HEK293 (cell line): ENCODE results near the gene PCDHGB3.
"Not testable (repeated sequence)": the region's sequence is repeated elsewhere in the genome, so short reads cannot be mapped to it uniquely, and the experiment has no call there.

Experiments
- CTCF ChIA-PET: fragments of 350-600 bp; formaldehyde crosslinking; extraction: SDS; loops from one replicate; lab custom pipeline; 2021; ENCODE audit warnings: antibody characterized with exemption; lab: Yijun Ruan, JAX
- POLR2A ChIA-PET: fragments of 300-600 bp; formaldehyde crosslinking; extraction: SDS; loops from one replicate; lab custom pipeline; 2020; ENCODE audit warnings: antibody characterized with exemption, inconsistent platforms; lab: Yijun Ruan, JAX
- H3K27ac ChIP-seq: fragments of 200-500 bp; sonication (Bioruptor generic); 2 replicates; pipeline ENCODE4 v1.5.1; 2014; ENCODE audit warnings: low read depth, low read length, control low read depth, inconsistent platforms; ENCODE audit errors: extremely low read depth
- H3K36me3 ChIP-seq, 2 experiments: fragments of 200-500 bp in 1 of 2; sonication (Bioruptor generic) in 1 of 2; 1 replicate in 1 of 2; 2 replicates in 1 of 2; pipeline ENCODE4 v1.5.1; 2014 to 2017; ENCODE audit warnings: inconsistent platforms in 2 of 2, low read length in 2 of 2; ENCODE audit not compliant: control insufficient read depth in 2 of 2, insufficient read depth in 1 of 2
- H3K4me1 ChIP-seq: fragments of 200-500 bp; sonication (Bioruptor generic); 2 replicates; pipeline ENCODE4 v1.5.1; 2014; ENCODE audit warnings: mild to moderate bottlenecking, low read length, inconsistent platforms; ENCODE audit not compliant: control insufficient read depth, insufficient read depth
- H3K4me3 ChIP-seq: 2 replicates; pipeline ENCODE4 v1.5.1; 2011; ENCODE audit warnings: low read depth, mild to moderate bottlenecking, control low read depth, low read length, moderate library complexity
- H3K9me3 ChIP-seq: fragments of 200-500 bp; sonication (Bioruptor generic); 2 replicates; pipeline ENCODE4 v1.5.1; 2014; ENCODE audit warnings: low read depth, low read length, inconsistent platforms; ENCODE audit not compliant: control insufficient read depth, insufficient read depth
- KLF10 ChIP-seq: fragments of 450-650 bp; IDR thresholded peaks from 2 replicates; pipeline ENCODE4 v1.5.1; 2018; ENCODE audit warnings: missing biosample characterization, mild to moderate bottlenecking, missing genetic modification characterization
- ZNF2 ChIP-seq: fragments of 450-650 bp; formaldehyde crosslinking; IDR thresholded peaks from 2 replicates; pipeline ENCODE4 v1.5.1; 2016; ENCODE audit warnings: missing biosample characterization, missing genetic modification characterization
- ZNF302 ChIP-seq: fragments of 450-650 bp; formaldehyde crosslinking; IDR thresholded peaks from 2 replicates; pipeline ENCODE4 v1.5.1; 2016; ENCODE audit warnings: missing biosample characterization, missing genetic modification characterization, low read depth
- ZNF335 ChIP-seq: fragments of 450-650 bp; formaldehyde crosslinking; conservative IDR thresholded peaks from 2 replicates; pipeline ENCODE4 v1.5.1; 2016; ENCODE audit warnings: missing biosample characterization, missing genetic modification characterization
- ZNF362 ChIP-seq: fragments of 450-650 bp; formaldehyde crosslinking; IDR thresholded peaks from 2 replicates; pipeline ENCODE4 v1.5.1; 2016; ENCODE audit warnings: missing biosample characterization, missing genetic modification characterization
- ZNF558 ChIP-seq: fragments of 450-650 bp; formaldehyde crosslinking; IDR thresholded peaks from 2 replicates; pipeline ENCODE4 v1.5.1; 2016; ENCODE audit warnings: missing biosample characterization, missing genetic modification characterization
- ZNF654 ChIP-seq: fragments of 450-650 bp; formaldehyde crosslinking; IDR thresholded peaks from 2 replicates; pipeline ENCODE4 v1.5.1; 2016; ENCODE audit warnings: low read depth, missing biosample characterization, missing genetic modification characterization
- ZSCAN23 ChIP-seq: fragments of 450-650 bp; formaldehyde crosslinking; IDR thresholded peaks from 2 replicates; pipeline ENCODE4 v1.5.1; 2016; ENCODE audit warnings: missing biosample characterization, missing genetic modification characterization

The PCDHGB3 gene

GRCh38 chr5:141328231-141328630 lies 41.8 kb upstream of the PCDHGB3 start:
- H3K4me1 ChIP-seq, result no peaks in the 10 kb centered on the region
- TF ChIP-seq ZSCAN23 (tag by site-specific recombination), result no peak
- TF ChIP-seq ZNF302, result no peak
- TF ChIP-seq, all 188 proteins: peak for 0
- Histone ChIP-seq H3K27ac (no peak overlapping the region), H3K9me3 (no peaks in the 10 kb centered on the region), H3K4me3 (no peak overlapping the region), H3K36me3 (no peaks in the 10 kb centered on the region)
- ChIA-PET CTCF (interaction anchor here (0.6 to 5.3 kb wide), 6 partner anchors 8 to 587 kb away, joined by 3 to 41 read pairs (median 4); partner anchors contain the start of genes PCDHGA2, PCDHGB1 and TAF7), POLR2A (interaction anchor here (1.1 kb wide), 1 partner anchor 291 kb away, joined by 3 read pairs; the partner anchor contains the start of gene DIAPH1)

GRCh38 chr5:141330299-141331080 lies 39.6 kb upstream of the PCDHGB3 start, which contains the start of gene PCDHGA1:
Gene PCDHGA1, plus strand, starts transcription at chr5:141330514.
- ChIA-PET POLR2A (interaction anchor here (2.1 kb wide), 1 partner anchor 10 kb away, joined by 10 read pairs; the partner anchor contains the start of gene TAF7), CTCF (interaction anchor here (0.6 to 5.3 kb wide), 23 partner anchors 9 to 1072 kb away, joined by 3 to 41 read pairs (median 4); partner anchors contain the start of genes PCDHB15, PCDHB8, PCDHGA11 and PCDHGA12)
- Histone ChIP-seq H3K4me3 (no peak within 1 kb of the TSS), H3K36me3 (no peaks in the 10 kb centered on the region), H3K27ac (no peak within 1 kb of the TSS), H3K4me1 (no peaks in the 10 kb centered on the region), H3K9me3 (no peaks in the 10 kb centered on the region)
- TF ChIP-seq ZNF362 (tag by site-specific recombination) (peak; percentile 41; the same call in 1 of the 2 replicates), ZNF654 (tag by site-specific recombination) (peak; percentile 60), ZNF558 (tag by site-specific recombination) (no peak), ZNF335 (tag by site-specific recombination) (peak; percentile 73)

GRCh38 chr5:141332571-141332970 lies 37.5 kb upstream of the PCDHGB3 start:
- H3K36me3 ChIP-seq, H3K4me3 ChIP-seq, H3K9me3 ChIP-seq, H3K4me1 ChIP-seq, H3K27ac ChIP-seq: not testable (repeated sequence)
- ChIA-PET POLR2A (interaction anchor here (2.7 kb wide), 1 partner anchor 12 kb away, joined by 19 read pairs; the partner anchor contains the start of gene TAF7), CTCF (interaction anchor here (0.6 to 3.5 kb wide), 4 partner anchors 11 to 225 kb away, joined by 3 to 21 read pairs (median 10); partner anchors contain the start of genes PCDHGA3 and PCDHGB1)

- POLR2A ChIA-PET, result interaction anchor here (1.0 to 1.2 kb wide), 2 partner anchors 18 to 19 kb away, joined by 3 to 5 read pairs; partner anchors contain the start of gene TAF7
- H3K9me3 ChIP-seq, result no peaks in the 10 kb centered on the region
- no peaks in the 10 kb centered on the region for H3K4me1 ChIP-seq
- H3K36me3 ChIP-seq, result no peaks in the 10 kb centered on the region
- no peak within 1 kb of the TSS for H3K4me3 ChIP-seq
- H3K27ac ChIP-seq, result no peak within 1 kb of the TSS
- TF ChIP-seq ZNF654 (tag by site-specific recombination), result peak; percentile 23; the same call in 1 of the 2 replicates
- peak; percentile 57; the same call in 1 of the 2 replicates for TF ChIP-seq ZNF2 (tag by site-specific recombination)
- no peak for TF ChIP-seq KLF10
- TF ChIP-seq, all 188 proteins: peak for 2
- CTCF ChIA-PET, result interaction anchor here (0.6 to 3.0 kb wide), 31 partner anchors 10 to 1294 kb away, joined by 3 to 41 read pairs (median 4); partner anchors contain the start of genes PCDHB15, PCDHGA1, PCDHGA12 and PCDHGA4
These were observed 31.3 kb upstream of the PCDHGB3 start, which contains the start of gene PCDHGA2 for GRCh38 chr5:141338538-141339306. Gene PCDHGA2, plus strand, starts transcription at chr5:141338760.

GRCh38 chr5:141340781-141341354 lies 29.2 kb upstream of the PCDHGB3 start:
- H3K9me3 ChIP-seq, H3K27ac ChIP-seq, H3K4me3 ChIP-seq, POLR2A ChIA-PET, H3K4me1 ChIP-seq, H3K36me3 ChIP-seq: not testable (repeated sequence)
- CTCF ChIA-PET, result interaction anchor here (1.0 to 1.8 kb wide), 3 partner anchors 9 to 223 kb away, joined by 3 to 11 read pairs (median 5); partner anchors contain the start of gene PCDHGB1
